H9 (cell line): ENCODE measurements around the gene TRNT1. TPM values are rescaled to one million over a fixed set of nuclear protein-coding genes. Genes with fewer than 3 reads are reported as not detected.

ENCODE experiments used
- DNase-seq: peaks from one replicate; pipeline ENCODE4 v3.0.0-alpha.2; 2017
- H2AFZ ChIP-seq: one replicate; pipeline ENCODE4 v1.6.1; 2013; ENCODE audit warnings: mild to moderate bottlenecking, low read length, control low read depth, moderate library complexity
- H2AK5ac ChIP-seq: 2 replicates; pipeline ENCODE4 v1.6.1; 2013; ENCODE audit warnings: low read length, control low read depth, mixed read lengths; ENCODE audit not compliant: insufficient read length
- H2BK120ac ChIP-seq: one replicate; pipeline ENCODE4 v1.6.1; 2013; ENCODE audit warnings: low read depth, mild to moderate bottlenecking, low read length, control low read depth, inconsistent platforms; ENCODE audit not compliant: poor library complexity, severe bottlenecking
- H2BK12ac ChIP-seq: 2 replicates; pipeline ENCODE4 v1.6.1; 2013; ENCODE audit warnings: low read length, control low read depth, mixed read lengths, low read depth; ENCODE audit not compliant: insufficient read length
- H2BK15ac ChIP-seq: 2 replicates; pipeline ENCODE4 v1.6.1; 2013; ENCODE audit warnings: low read depth, low read length, control low read depth
- H2BK20ac ChIP-seq: one replicate; pipeline ENCODE4 v1.6.1; 2013; ENCODE audit warnings: low read depth, mild to moderate bottlenecking, low read length, control low read depth, inconsistent platforms; ENCODE audit not compliant: poor library complexity, severe bottlenecking
- H2BK5ac ChIP-seq: 2 replicates; pipeline ENCODE4 v1.6.1; 2013; ENCODE audit warnings: low read length, control low read depth, mixed read lengths; ENCODE audit not compliant: insufficient read length
- H3K14ac ChIP-seq: 2 replicates; pipeline ENCODE4 v1.6.1; 2013; ENCODE audit warnings: low read length, control low read depth; ENCODE audit not compliant: insufficient read depth
- H3K18ac ChIP-seq: 2 replicates; pipeline ENCODE4 v1.6.1; 2013; ENCODE audit warnings: low read depth, mild to moderate bottlenecking, mixed read lengths, low read length, control low read depth; ENCODE audit not compliant: insufficient read length
- H3K23ac ChIP-seq: 2 replicates; pipeline ENCODE4 v1.6.1; 2013; ENCODE audit warnings: low read length, control low read depth, mixed read lengths, low read depth; ENCODE audit not compliant: insufficient read length
- H3K23me2 ChIP-seq: 2 replicates; pipeline ENCODE4 v1.6.1; 2013; ENCODE audit warnings: low read depth, mild to moderate bottlenecking, mixed read lengths, low read length, control low read depth; ENCODE audit not compliant: insufficient read length, poor library complexity, severe bottlenecking
- H3K27ac ChIP-seq: 2 replicates; pipeline ENCODE4 v1.5.1; 2013; ENCODE audit warnings: low read length, control low read depth, mixed read lengths, low read depth; ENCODE audit not compliant: insufficient read length
- H3K27me3 ChIP-seq: 2 replicates; pipeline ENCODE4 v1.6.1; 2013; ENCODE audit warnings: low read length, control low read depth, inconsistent platforms; ENCODE audit not compliant: insufficient read depth
- H3K4ac ChIP-seq: 2 replicates; pipeline ENCODE4 v1.6.1; 2013; ENCODE audit warnings: low read depth, mild to moderate bottlenecking, control low read depth, inconsistent platforms, low read length, moderate library complexity
- H3K4me1 ChIP-seq: 2 replicates; pipeline ENCODE4 v1.6.1; 2013; ENCODE audit warnings: low read length, control low read depth, inconsistent platforms; ENCODE audit not compliant: insufficient read depth
- H3K4me2 ChIP-seq: 2 replicates; pipeline ENCODE4 v1.6.1; 2013; ENCODE audit warnings: low read length, control low read depth, mixed read lengths; ENCODE audit not compliant: insufficient read length, insufficient read depth
- H3K56ac ChIP-seq: 2 replicates; pipeline ENCODE4 v1.6.1; 2013; ENCODE audit warnings: low read depth, mild to moderate bottlenecking, mixed read lengths, low read length, control low read depth; ENCODE audit not compliant: insufficient read length
- H3K79me1 ChIP-seq: 2 replicates; pipeline ENCODE4 v1.6.1; 2013; ENCODE audit warnings: low read depth, mild to moderate bottlenecking, moderate library complexity, low read length, control low read depth, inconsistent platforms; ENCODE audit not compliant: insufficient read depth, poor library complexity, severe bottlenecking
- H3K79me2 ChIP-seq: 2 replicates; pipeline ENCODE4 v1.6.1; 2013; ENCODE audit warnings: low read length, control low read depth, inconsistent platforms; ENCODE audit not compliant: insufficient read depth
- H3K9ac ChIP-seq: 2 replicates; pipeline ENCODE4 v1.6.1; 2013; ENCODE audit warnings: low read length, control low read depth, mixed read lengths; ENCODE audit not compliant: insufficient read length; ENCODE audit errors: extremely low read depth
- H3K9me3 ChIP-seq: one replicate; pipeline ENCODE4 v1.6.1; 2013; ENCODE audit warnings: low read depth, low read length, inconsistent platforms; ENCODE audit not compliant: control insufficient read depth
- H3T11ph ChIP-seq: one replicate; pipeline ENCODE4 v1.6.1; 2013; ENCODE audit warnings: mild to moderate bottlenecking, low read length, control low read depth, inconsistent platforms
- H4K20me1 ChIP-seq: one replicate; pipeline ENCODE4 v1.6.1; 2013; ENCODE audit not compliant: control insufficient read depth, insufficient read length, insufficient read depth
- H4K5ac ChIP-seq: 2 replicates; pipeline ENCODE4 v1.6.1; 2013; ENCODE audit warnings: low read depth, mild to moderate bottlenecking, mixed read lengths, low read length, control low read depth; ENCODE audit not compliant: insufficient read length
- H4K8ac ChIP-seq: replicated peaks from 2 replicates; pipeline ENCODE4 v1.6.1; 2013; ENCODE audit warnings: low read length, control low read depth, mixed read lengths, low read depth; ENCODE audit not compliant: insufficient read length
- H4K91ac ChIP-seq: 2 replicates; pipeline ENCODE4 v1.6.1; 2013; ENCODE audit warnings: low read depth, mild to moderate bottlenecking, moderate library complexity, mixed read lengths, low read length, control low read depth; ENCODE audit not compliant: insufficient read length
- H3K27ac Mint-ChIP-seq, 3 experiments: 2 replicates in 2 of 3; 3 replicates in 1 of 3; pipeline ENCODE4 v1.8.0; 2020 to 2021; ENCODE audit warnings: mixed read lengths in 3 of 3, mild to moderate bottlenecking in 1 of 3, moderate library complexity in 1 of 3
- H3K27me3 Mint-ChIP-seq: 2 replicates; pipeline ENCODE4 v1.8.0; 2021; ENCODE audit warnings: low read depth, mild to moderate bottlenecking, moderate library complexity, mixed read lengths
- H3K36me3 Mint-ChIP-seq, 3 experiments: 2 replicates in 2 of 3; 3 replicates in 1 of 3; pipeline ENCODE4 v1.8.0; 2020 to 2021; ENCODE audit warnings: low read depth in 3 of 3, mixed read lengths in 3 of 3; ENCODE audit not compliant: insufficient read depth in 1 of 3
- H3K4me1 Mint-ChIP-seq, 2 experiments: 2 replicates each; pipeline ENCODE4 v1.8.0; 2020; ENCODE audit warnings: mixed read lengths in 2 of 2
- H3K4me3 Mint-ChIP-seq, 2 experiments: 2 replicates in 1 of 2; 3 replicates in 1 of 2; pipeline ENCODE4 v1.8.0; 2020 to 2021; ENCODE audit warnings: mild to moderate bottlenecking in 2 of 2, mixed read lengths in 2 of 2, moderate library complexity in 1 of 2
- H3K9me3 Mint-ChIP-seq, 2 experiments: 2 replicates in 1 of 2; 3 replicates in 1 of 2; pipeline ENCODE4 v1.8.0; 2020; ENCODE audit warnings: mild to moderate bottlenecking in 2 of 2, mixed read lengths in 2 of 2, moderate library complexity in 1 of 2
- CTCF ChIP-seq: fragments of 200-600 bp; sonication (generic); conservative IDR thresholded peaks from 3 replicates; pipeline ENCODE4 v1.8.0; 2021; ENCODE audit warnings: antibody characterized with exemption, mild to moderate bottlenecking
- WGBS: extraction: QIAGEN DNeasy Blood & Tissue Kit; methylation state at CpG from one replicate; pipeline ENCODE4 v1.1.7; 2013; ENCODE audit warnings: missing lambda C conversion rate, low lambda C conversion rate, mixed read lengths; ENCODE audit not compliant: insufficient read length; ENCODE audit errors: extremely low coverage; 5-methylcytosine and 5-hydroxymethylcytosine counted together
- total RNA-seq: library from RNA; stranded (reverse); gene quantifications from 2 replicates; pipeline ENCODE4 v1.2.1, GENCODE V29; 2021

TRNT1 gene
- total RNA-seq, 1 experiment from 2014 or later, result 49.2 TPM

GRCh38 chr3:3170998-3171397, 44.3 kb downstream of the TRNT1 start:
- H4K20me1 ChIP-seq, result no peaks in the 10 kb centered on the region

More at GRCh38 chr3:3170998-3171397, 44.3 kb downstream of the TRNT1 start:
- Histone ChIP-seq H3K4ac (no peak overlapping the region), H2BK120ac (no peak overlapping the region), H3K23me2 (no peaks in the 10 kb centered on the region), H3K56ac (no peak overlapping the region), H2AK5ac (no peak overlapping the region), H3K9ac (no peak overlapping the region), H2BK12ac (no peak overlapping the region), H3T11ph (no peak overlapping the region), H3K79me1 (peaks cover 4% of the 10 kb centered on the region), H2BK20ac (no peak overlapping the region), H3K4me1 (no peaks in the 10 kb centered on the region), H3K14ac (no peak overlapping the region), H4K8ac (no peak overlapping the region), H2BK5ac (no peak overlapping the region), H3K18ac (no peak overlapping the region), H4K5ac (no peak overlapping the region), H3K27ac (no peak overlapping the region), H2BK15ac (no peak overlapping the region), H2AFZ (no peak overlapping the region), H3K27me3 (no peaks in the 10 kb centered on the region), H3K9me3 (no peaks in the 10 kb centered on the region), H3K23ac (no peak overlapping the region), H3K79me2 (no peaks in the 10 kb centered on the region), H3K4me2 (no peak overlapping the region), H4K91ac (no peak overlapping the region)
- H3K27ac Mint-ChIP-seq, result no peak overlapping the region
- H3K36me3 Mint-ChIP-seq, result peaks cover 18 to 55% (median 52%) of the 10 kb centered on the region in 3 experiments
- H3K4me1 Mint-ChIP-seq, result no peaks in the 10 kb centered on the region
- DNase-seq, result no peak
- no peaks in the 10 kb centered on the region for H3K27me3 Mint-ChIP-seq
- H3K4me3 Mint-ChIP-seq, result no peak overlapping the region
- peak; percentile 62 for TF ChIP-seq CTCF
- no peaks in the 10 kb centered on the region for H3K9me3 Mint-ChIP-seq
- no CpG with 5 or more reads among the region's 5 CpGs for WGBS
